K562 (cell line): ENCODE data around the gene PRR5. TPM values are rescaled to one million over a fixed set of nuclear protein-coding genes. Genes with fewer than 3 reads are reported as not detected.

Source experiments
- ATAC-seq: fragments of 200-7000 bp; cut with Tn5 transposase; 3 replicates; pipeline ENCODE4 v1.9.1; 2020; ENCODE audit warnings: moderate library complexity
- BruUV-seq: library from RNA; stranded (reverse); fragments of 400-500 nt; replicated peaks from 2 replicates; lab custom pipeline; 2021; lab: Mats Ljungman, UMichigan
- CTCF ChIA-PET: fragments of 300-600 bp; formaldehyde crosslinking; extraction: SDS; loops from one replicate; lab custom pipeline; 2021; ENCODE audit warnings: low intra/inter-chr PET ratio; lab: Yijun Ruan, JAX
- POLR2A ChIA-PET: fragments of 300-600, 350-650 bp; sonication (Branson Sonifier 250); formaldehyde crosslinking; extraction: SDS; loops from one replicate; lab custom pipeline; 2021; ENCODE audit warnings: antibody characterized with exemption, inconsistent platforms; lab: Yijun Ruan, JAX
- DNase-seq, 4 experiments: peaks; one replicate each; pipeline versions ENCODE4 v3.0.0 to v3.0.0-alpha.2; 2011 to 2018; ENCODE audit warnings: low spot score in 3 of 4, mixed read lengths in 3 of 4; ENCODE audit errors: extremely low read depth in 1 of 4
- FAIRE-seq: peaks from 2 replicates; lab custom pipeline; 2011; peaks lifted over from hg19 to GRCh38; lab: Jason Lieb, UNC
- H2AFZ ChIP-seq: 2 replicates; pipeline ENCODE4 v1.6.0; 2011; ENCODE audit warnings: low read depth, low read length, control low read depth, inconsistent platforms
- H3K27ac ChIP-seq: fragments of 200-600 bp; 3 replicates; pipeline ENCODE4 v1.8.0; 2011; ENCODE audit warnings: low read depth, mild to moderate bottlenecking, control low read depth, inconsistent platforms, low read length, moderate library complexity, mixed read lengths; ENCODE audit errors: extremely low read depth
- H3K27me3 ChIP-seq, 2 experiments: fragments of 300-600 bp in 1 of 2; 2 replicates in 1 of 2; 3 replicates in 1 of 2; pipeline versions ENCODE4 v1.6.0 to v1.8.0; 2011; ENCODE audit warnings: inconsistent platforms in 2 of 2, low read length in 2 of 2, mild to moderate bottlenecking in 1 of 2, mixed read lengths in 1 of 2, moderate library complexity in 1 of 2; ENCODE audit not compliant: control insufficient read depth in 2 of 2, insufficient read depth in 2 of 2
- H3K36me3 ChIP-seq: fragments of 300-600 bp; 3 replicates; pipeline ENCODE4 v1.8.0; 2011; ENCODE audit warnings: mild to moderate bottlenecking, low read length, inconsistent platforms; ENCODE audit not compliant: control insufficient read depth, insufficient read depth
- H3K4me1 ChIP-seq, 2 experiments: fragments of 200-600 bp in 1 of 2; replicated peaks in 1 of 2; 2 replicates in 1 of 2; 3 replicates in 1 of 2; pipeline versions ENCODE4 v1.5.1 to v1.8.0; 2011; ENCODE audit warnings: inconsistent platforms in 2 of 2, low read length in 2 of 2, mild to moderate bottlenecking in 1 of 2, mixed read lengths in 1 of 2, moderate library complexity in 1 of 2; ENCODE audit not compliant: control insufficient read depth in 2 of 2, insufficient read depth in 2 of 2
- H3K4me2 ChIP-seq: 2 replicates; pipeline ENCODE4 v1.6.1; 2011; ENCODE audit warnings: low read length, control low read depth, inconsistent platforms, mixed read lengths; ENCODE audit not compliant: insufficient read depth
- H3K4me3 ChIP-seq: fragments of 200-600 bp; sonication (generic), shearing (Covaris generic); 2 replicates; pipeline ENCODE4 v1.5.1; 2016; ENCODE audit warnings: control low read depth, inconsistent platforms
- H3K79me2 ChIP-seq: fragments of 200-600 bp; 3 replicates; pipeline ENCODE4 v1.8.0; 2011; ENCODE audit warnings: low read length, inconsistent platforms; ENCODE audit not compliant: control insufficient read depth, insufficient read depth
- H3K9ac ChIP-seq, 2 experiments: 2 replicates each; pipeline versions ENCODE4 v1.6.0 to v1.6.1; 2011; ENCODE audit warnings: low read depth in 2 of 2, low read length in 2 of 2, control low read depth in 1 of 2, inconsistent platforms in 1 of 2, mild to moderate bottlenecking in 1 of 2, mixed read lengths in 1 of 2; ENCODE audit not compliant: insufficient read depth in 1 of 2
- H3K9me1 ChIP-seq: one replicate; pipeline ENCODE4 v1.6.0; 2011; ENCODE audit warnings: inconsistent platforms, mild to moderate bottlenecking, low read length, moderate library complexity; ENCODE audit not compliant: control insufficient read depth, insufficient read depth
- H3K9me3 ChIP-seq: replicated peaks from 2 replicates; pipeline ENCODE4 v1.5.1; 2011; ENCODE audit warnings: low read depth, low read length, inconsistent platforms; ENCODE audit not compliant: control insufficient read depth, insufficient read depth
- H4K20me1 ChIP-seq: replicated peaks from 2 replicates; pipeline ENCODE4 v1.6.1; 2011; ENCODE audit warnings: low read length, inconsistent platforms, mixed read lengths; ENCODE audit not compliant: control insufficient read depth, insufficient read depth
- EGR1 ChIP-seq: fragments of 450-650 bp; conservative IDR thresholded peaks from 2 replicates; pipeline ENCODE4 v1.6.1; 2017; ENCODE audit warnings: mild to moderate bottlenecking
- SP1 ChIP-seq: sonication (generic); formaldehyde crosslinking; IDR thresholded peaks from 2 replicates; pipeline ENCODE4 v1.8.1; 2022; ENCODE audit warnings: mild to moderate bottlenecking, missing genetic modification reagents
- ZNF707 ChIP-seq: fragments of 250-450 bp; sonication (Bioruptor Pico); conservative IDR thresholded peaks from 2 replicates; pipeline ENCODE4 v1.8.0; 2022; ENCODE audit warnings: inconsistent platforms, mild to moderate bottlenecking, moderate library complexity
- WGBS: fragments of 100-300 bp; shearing (Covaris generic); methylation state at CpG from one replicate; pipeline ENCODE4 v1.1.6; 2016; ENCODE audit warnings: low coverage, mixed read lengths; ENCODE audit not compliant: insufficient coverage; ENCODE audit errors: missing lambda C conversion rate; 5-methylcytosine and 5-hydroxymethylcytosine counted together
- in situ Hi-C: fragments of 300-500 bp; cut with MboI; formaldehyde crosslinking; loops from 4 replicates; pipeline ENCODE4 v1.15.0; 2018; ENCODE audit warnings: inconsistent platforms, mixed read lengths
- intact Hi-C: fragments of 100-400 bp; cut with micrococcal nuclease; formaldehyde crosslinking; loops from 2 replicates; pipeline ENCODE4 v1.14.2; 2022
- polyA plus RNA-seq, 8 experiments: library from polyadenylated mRNA; depleted of rRNA in 4 of 8; stranded (reverse) in 5 of 8; unstranded in 3 of 8; fragments of >200 nt; fragmentation: Nextera tagmentation in 2 of 8; fragmentation: Illumina TruSeq in 1 of 8; extraction: Ambion mirVana in 2 of 8; extraction: Trizol in 1 of 8; gene quantifications; 2 replicates each; pipeline versions ENCODE4 v1.2.1 to v1.2.3, GENCODE V29; 2011 to 2014; ENCODE audit warnings: inconsistent platforms in 1 of 8, missing spikeins in 1 of 8
- total RNA-seq, 7 experiments: library from RNA; depleted of rRNA in 6 of 7; stranded (reverse); fragments of >200 nt in 6 of 7; fragmentation: Illumina TruSeq in 2 of 7; extraction: Trizol in 2 of 7; gene quantifications; 2 replicates each; pipeline versions ENCODE4 v1.2.1 to v1.2.3, GENCODE V29; 2011 to 2021; ENCODE audit warnings: low replicate concordance in 1 of 7
- TF ChIP-seq, protein P1 (sequence below): fragments of 450-650 bp; IDR thresholded peaks from 2 replicates; pipeline ENCODE4 v1.6.1; 2018; ENCODE audit not compliant: partially characterized antibody
- TF ChIP-seq, protein P2 (sequence below), 2 experiments: IDR thresholded peaks; 2 replicates each; pipeline ENCODE4 v1.6.1; 2011; ENCODE audit warnings: borderline replicate concordance in 1 of 2, control low read depth in 1 of 2, low read depth in 1 of 2, low read length in 1 of 2, mild to moderate bottlenecking in 1 of 2, mixed read lengths in 1 of 2, moderate library complexity in 1 of 2; ENCODE audit not compliant: insufficient read depth in 1 of 2, insufficient read length in 1 of 2, poor library complexity in 1 of 2, severe bottlenecking in 1 of 2; ENCODE audit errors: extremely low read depth in 1 of 2
- TF ChIP-seq, protein P3 (sequence below): fragments of 450-650 bp; IDR thresholded peaks from 2 replicates; pipeline ENCODE4 v1.6.1; 2016; ENCODE audit warnings: borderline replicate concordance
- TF ChIP-seq, protein P4 (sequence below): fragments of 200-800 bp; sonication (Bioruptor generic); IDR thresholded peaks from 2 replicates; pipeline ENCODE4 v1.6.1; 2017; ENCODE audit warnings: missing genetic modification characterization, missing compliant biosample characterization
- TF ChIP-seq, protein P5 (sequence below): sonication (generic); formaldehyde crosslinking; IDR thresholded peaks from 2 replicates; pipeline ENCODE4 v1.8.1; 2022; ENCODE audit warnings: missing genetic modification reagents

Gene PRR5
- total and polyA plus RNA-seq, 9 of the 15 experiments (the other 6 are each of a cell fraction or from before 2014, with no cell fraction given): 0.13 to 21.0 (median 7.5) TPM

GRCh38 chr22:44752285-44753188, 50.5 kb downstream of the PRR5 start, which contains the start of gene ARHGAP8:
ARHGAP8 (plus strand) TSS chr22:44752575; CDS start chr22:44786528, 33,953 bp downstream.
- ATAC-seq (peak; percentile 76), FAIRE-seq (no peak), DNase-seq (peak in 3 of 4 experiments; percentile 60 to 80 (median 79))
- Histone ChIP-seq H3K36me3 (no peaks in the 10 kb centered on the region), H3K9me1 (no peaks in the 10 kb centered on the region), H4K20me1 (no peaks in the 10 kb centered on the region), H2AFZ (peak within 1 kb of the TSS; percentile 59; the same call in 1 of the 2 replicates), H3K9ac (peak within 1 kb of the TSS in 1 of 2 experiments; percentile 78; a peak in 2 of 4 replicates), H3K27ac (no peak within 1 kb of the TSS), H3K79me2 (no peaks in the 10 kb centered on the region), H3K4me3 (peak within 1 kb of the TSS; percentile 24), H3K27me3 (peaks cover 7 to 25% of the 10 kb centered on the region in 2 experiments; a peak in 2 of 5 replicates), H3K4me1 (peaks cover 0 to 16% of the 10 kb centered on the region in 2 experiments; a peak in 2 of 5 replicates), H3K9me3 (no peaks in the 10 kb centered on the region), H3K4me2 (peak within 1 kb of the TSS; percentile 37; the same call in 1 of the 2 replicates)
- WGBS: 23% methylated on average over 15 of the region's 78 CpGs
- no TSS peak for BruUV-seq
- TF ChIP-seq SP1: no peak
- peak; percentile 22; the same call in 1 of the 2 replicates for TF ChIP-seq EGR1
- TF ChIP-seq, protein P1, sequence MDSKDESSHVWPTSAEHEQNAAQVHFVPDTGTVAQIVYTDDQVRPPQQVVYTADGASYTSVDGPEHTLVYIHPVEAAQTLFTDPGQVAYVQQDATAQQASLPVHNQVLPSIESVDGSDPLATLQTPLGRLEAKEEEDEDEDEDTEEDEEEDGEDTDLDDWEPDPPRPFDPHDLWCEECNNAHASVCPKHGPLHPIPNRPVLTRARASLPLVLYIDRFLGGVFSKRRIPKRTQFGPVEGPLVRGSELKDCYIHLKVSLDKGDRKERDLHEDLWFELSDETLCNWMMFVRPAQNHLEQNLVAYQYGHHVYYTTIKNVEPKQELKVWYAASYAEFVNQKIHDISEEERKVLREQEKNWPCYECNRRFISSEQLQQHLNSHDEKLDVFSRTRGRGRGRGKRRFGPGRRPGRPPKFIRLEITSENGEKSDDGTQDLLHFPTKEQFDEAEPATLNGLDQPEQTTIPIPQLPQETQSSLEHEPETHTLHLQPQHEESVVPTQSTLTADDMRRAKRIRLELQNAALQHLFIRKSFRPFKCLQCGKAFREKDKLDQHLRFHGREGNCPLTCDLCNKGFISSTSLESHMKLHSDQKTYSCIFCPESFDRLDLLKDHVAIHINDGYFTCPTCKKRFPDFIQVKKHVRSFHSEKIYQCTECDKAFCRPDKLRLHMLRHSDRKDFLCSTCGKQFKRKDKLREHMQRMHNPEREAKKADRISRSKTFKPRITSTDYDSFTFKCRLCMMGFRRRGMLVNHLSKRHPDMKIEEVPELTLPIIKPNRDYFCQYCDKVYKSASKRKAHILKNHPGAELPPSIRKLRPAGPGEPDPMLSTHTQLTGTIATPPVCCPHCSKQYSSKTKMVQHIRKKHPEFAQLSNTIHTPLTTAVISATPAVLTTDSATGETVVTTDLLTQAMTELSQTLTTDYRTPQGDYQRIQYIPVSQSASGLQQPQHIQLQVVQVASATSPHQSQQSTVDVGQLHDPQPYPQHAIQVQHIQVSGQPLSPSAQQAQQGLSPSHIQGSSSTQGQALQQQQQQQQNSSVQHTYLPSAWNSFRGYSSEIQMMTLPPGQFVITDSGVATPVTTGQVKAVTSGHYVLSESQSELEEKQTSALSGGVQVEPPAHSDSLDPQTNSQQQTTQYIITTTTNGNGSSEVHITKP: peak; percentile 55
- TF ChIP-seq, protein P2, sequence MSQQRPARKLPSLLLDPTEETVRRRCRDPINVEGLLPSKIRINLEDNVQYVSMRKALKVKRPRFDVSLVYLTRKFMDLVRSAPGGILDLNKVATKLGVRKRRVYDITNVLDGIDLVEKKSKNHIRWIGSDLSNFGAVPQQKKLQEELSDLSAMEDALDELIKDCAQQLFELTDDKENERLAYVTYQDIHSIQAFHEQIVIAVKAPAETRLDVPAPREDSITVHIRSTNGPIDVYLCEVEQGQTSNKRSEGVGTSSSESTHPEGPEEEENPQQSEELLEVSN (IDR thresholded peaks at IDR 0.05; ENCODE audit: borderline replicate concordance in 1 of 2, extremely low read depth in 1 of 2, insufficient read depth in 1 of 2, insufficient read length in 1 of 2, low read depth in 1 of 2, low read length in 1 of 2, poor library complexity in 1 of 2, severe bottlenecking in 1 of 2): peak in 1 of 2 experiments; percentile 53
- no peak for TF ChIP-seq ZNF707 (CRISPR knock-in tag)
- TF ChIP-seq, protein P3, sequence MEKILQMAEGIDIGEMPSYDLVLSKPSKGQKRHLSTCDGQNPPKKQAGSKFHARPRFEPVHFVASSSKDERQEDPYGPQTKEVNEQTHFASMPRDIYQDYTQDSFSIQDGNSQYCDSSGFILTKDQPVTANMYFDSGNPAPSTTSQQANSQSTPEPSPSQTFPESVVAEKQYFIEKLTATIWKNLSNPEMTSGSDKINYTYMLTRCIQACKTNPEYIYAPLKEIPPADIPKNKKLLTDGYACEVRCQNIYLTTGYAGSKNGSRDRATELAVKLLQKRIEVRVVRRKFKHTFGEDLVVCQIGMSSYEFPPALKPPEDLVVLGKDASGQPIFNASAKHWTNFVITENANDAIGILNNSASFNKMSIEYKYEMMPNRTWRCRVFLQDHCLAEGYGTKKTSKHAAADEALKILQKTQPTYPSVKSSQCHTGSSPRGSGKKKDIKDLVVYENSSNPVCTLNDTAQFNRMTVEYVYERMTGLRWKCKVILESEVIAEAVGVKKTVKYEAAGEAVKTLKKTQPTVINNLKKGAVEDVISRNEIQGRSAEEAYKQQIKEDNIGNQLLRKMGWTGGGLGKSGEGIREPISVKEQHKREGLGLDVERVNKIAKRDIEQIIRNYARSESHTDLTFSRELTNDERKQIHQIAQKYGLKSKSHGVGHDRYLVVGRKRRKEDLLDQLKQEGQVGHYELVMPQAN: no peak
- TF ChIP-seq, protein P4, sequence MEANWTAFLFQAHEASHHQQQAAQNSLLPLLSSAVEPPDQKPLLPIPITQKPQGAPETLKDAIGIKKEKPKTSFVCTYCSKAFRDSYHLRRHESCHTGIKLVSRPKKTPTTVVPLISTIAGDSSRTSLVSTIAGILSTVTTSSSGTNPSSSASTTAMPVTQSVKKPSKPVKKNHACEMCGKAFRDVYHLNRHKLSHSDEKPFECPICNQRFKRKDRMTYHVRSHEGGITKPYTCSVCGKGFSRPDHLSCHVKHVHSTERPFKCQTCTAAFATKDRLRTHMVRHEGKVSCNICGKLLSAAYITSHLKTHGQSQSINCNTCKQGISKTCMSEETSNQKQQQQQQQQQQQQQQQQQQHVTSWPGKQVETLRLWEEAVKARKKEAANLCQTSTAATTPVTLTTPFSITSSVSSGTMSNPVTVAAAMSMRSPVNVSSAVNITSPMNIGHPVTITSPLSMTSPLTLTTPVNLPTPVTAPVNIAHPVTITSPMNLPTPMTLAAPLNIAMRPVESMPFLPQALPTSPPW: peak; percentile 31; the same call in 1 of the 2 replicates
- TF ChIP-seq, protein P5, sequence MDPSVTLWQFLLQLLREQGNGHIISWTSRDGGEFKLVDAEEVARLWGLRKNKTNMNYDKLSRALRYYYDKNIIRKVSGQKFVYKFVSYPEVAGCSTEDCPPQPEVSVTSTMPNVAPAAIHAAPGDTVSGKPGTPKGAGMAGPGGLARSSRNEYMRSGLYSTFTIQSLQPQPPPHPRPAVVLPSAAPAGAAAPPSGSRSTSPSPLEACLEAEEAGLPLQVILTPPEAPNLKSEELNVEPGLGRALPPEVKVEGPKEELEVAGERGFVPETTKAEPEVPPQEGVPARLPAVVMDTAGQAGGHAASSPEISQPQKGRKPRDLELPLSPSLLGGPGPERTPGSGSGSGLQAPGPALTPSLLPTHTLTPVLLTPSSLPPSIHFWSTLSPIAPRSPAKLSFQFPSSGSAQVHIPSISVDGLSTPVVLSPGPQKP (CRISPR knock-in tag): no peak
- in situ Hi-C loops: no loop called here
- ChIA-PET POLR2A (no interaction called here), CTCF (no interaction called here)
- intact Hi-C loops: no loop called here
